GM18519 (cell line): ENCODE data around the gene RPS8.
A peak's percentile ranks its signal among the peaks of the same experiment; 100 is the strongest.
"Not testable (repeated sequence)": the region's sequence is repeated elsewhere in the genome, so short reads cannot be mapped to it uniquely, and the experiment has no call there.

Experiments
- ATAC-seq: cut with Tn5 transposase; IDR thresholded peaks from one replicate; pipeline ENCODE4 v1.9.1; 2021; ENCODE audit warnings: mild to moderate bottlenecking, moderate library complexity; ENCODE audit not compliant: unreplicated experiment, low FRiP score

The RPS8 gene

DNA sequence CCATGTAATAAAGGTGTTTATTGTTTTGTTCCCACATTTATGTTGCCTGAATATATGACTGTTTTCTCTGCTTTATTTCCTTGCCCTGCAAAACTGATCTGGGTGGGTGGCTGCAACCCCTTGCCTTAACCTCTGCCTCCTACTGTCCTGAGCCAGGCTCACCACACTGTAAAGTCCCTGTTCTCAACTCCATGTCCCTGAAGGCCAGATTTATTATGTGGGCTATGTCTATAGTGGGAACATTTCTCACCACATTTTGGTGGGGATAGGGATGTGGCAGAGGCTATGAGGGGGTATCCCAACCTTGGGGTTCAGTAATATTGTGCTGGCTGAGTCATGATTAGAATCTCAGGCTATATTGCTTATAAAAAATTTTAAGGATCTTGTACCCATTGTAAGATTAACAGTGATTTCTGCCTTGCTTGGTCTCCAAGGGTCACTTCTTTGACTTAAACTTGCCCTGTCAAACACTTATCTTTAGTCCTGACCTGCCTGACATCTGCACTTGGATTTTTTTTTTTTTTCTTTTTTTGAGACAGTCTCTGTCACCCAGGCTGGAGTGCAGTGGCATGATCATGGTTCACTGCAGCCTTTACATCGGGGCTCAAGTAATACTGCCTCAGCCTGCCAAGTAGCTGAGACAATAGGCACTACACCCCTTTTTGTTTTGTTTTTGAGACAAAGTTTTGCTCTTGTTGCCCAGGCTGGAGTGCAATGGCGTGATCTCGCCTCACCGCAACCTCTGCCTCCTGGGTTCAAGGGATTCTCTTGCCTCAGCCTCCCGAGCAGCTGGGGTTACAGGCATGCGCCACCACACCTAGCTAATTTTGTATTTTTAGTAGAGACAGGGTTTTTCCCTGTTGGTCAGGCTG is 3.6 kb downstream of the RPS8 start:
- ATAC-seq: no peak

DNA sequence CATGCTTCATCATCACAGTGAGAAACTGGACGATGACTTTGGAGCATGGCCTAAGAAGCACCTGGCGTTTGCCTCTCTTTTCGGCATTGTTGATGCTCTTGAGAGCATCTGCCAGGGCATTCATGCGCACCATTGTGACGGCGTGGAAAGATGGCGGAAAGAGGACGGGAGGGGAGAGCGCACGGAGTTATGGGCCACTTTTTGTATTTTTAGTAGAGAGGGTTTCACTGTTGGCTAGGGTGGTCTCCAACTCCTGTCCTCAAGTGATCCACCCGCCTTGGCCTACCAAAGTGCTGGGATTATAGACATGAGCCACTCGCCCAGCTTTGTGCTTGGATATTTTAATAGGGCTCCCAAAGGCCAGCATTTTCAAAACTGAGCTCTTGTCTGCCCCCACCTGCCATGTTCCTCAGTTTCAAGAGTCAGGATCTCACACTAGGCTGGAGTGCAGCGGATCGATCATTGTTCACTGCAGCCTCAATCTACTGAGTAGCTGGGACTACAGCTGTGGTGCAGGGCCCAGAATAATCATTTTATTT is 5.3 kb downstream of the RPS8 start:
- no peak for ATAC-seq

DNA sequence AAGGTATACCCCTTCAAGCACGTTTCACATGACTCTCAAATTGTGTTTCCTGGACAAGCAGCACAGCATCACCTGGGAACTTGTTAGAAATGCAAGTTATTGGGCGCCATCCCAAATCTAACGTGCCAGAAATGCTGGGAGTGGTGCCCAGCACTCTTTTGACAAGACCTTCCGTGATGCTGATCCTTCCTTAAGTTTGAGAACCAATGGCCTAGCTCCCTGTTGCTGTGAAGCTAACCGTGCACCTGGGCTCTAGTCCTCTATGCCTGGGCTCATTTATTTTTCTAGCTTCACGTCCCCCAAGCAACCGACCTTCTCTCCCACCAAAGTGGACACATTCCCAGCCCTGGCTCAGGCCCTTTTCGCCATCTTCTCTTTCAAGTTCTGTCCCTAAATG is 8.4 kb downstream of the RPS8 start:
- ATAC-seq: no peak

DNA sequence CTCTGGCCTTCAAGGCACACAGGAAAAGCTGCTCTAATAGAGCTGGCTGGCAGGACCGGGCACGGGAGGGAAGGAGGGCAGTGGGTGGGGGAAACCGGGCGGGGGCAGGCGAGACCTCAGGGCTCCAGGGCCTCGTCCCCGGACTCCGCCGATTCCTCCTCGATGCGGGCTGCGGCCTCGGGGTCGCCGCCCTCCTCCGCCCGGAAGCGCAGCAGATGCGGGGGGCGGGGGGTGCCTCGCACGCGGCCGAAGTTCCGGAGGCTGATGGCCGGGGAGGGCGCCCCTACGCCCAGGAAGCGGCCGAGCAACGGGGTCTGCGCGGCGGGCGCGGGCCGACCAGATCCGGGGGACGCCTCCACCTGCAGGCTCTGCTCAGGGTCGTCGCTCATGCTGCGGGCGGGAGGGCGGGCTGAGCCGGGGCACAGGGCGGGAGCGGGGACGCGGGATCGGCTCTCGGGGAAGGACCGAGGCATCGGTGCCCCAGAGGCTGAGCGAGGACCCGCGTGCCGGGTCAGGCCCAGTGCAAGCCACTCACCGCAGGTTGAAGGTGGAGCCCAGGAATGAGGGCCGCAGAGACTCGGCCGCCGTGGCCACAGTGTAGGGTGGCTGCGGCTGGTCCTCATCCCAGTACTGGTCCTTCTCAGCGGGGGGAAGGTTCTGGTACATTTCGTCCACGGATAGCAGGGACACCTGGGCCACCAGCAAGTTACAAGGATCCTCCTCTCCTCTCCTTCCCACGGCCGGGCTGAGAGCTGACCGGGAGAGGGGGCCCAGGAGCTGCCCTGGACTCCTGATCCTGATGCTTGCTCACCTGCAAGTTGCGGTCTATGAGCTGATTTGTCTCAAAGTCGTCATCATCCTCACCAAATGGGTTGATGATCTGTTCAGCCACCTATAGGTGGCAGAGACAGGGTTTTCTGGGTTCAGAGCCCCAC is 9.0 kb downstream of the RPS8 start:
- no peak for ATAC-seq

DNA sequence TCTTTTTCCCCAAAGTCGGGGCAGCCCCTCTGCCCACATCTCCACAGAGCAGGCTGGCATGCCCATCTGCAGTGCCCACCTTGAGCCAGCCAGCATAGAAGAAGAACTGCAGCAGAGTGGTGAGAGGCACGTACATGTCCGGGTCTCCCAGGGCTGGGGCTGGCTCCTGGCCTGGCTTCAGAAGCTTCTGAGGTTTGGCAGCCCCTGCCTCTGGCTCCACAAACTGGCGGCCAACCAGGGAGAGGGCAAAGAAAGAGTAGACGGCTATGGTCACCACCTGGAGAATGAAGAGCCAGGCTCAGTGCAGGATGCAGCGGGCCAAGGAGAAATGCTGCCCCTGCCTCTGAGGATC is 9.7 kb downstream of the RPS8 start:
- ATAC-seq: no peak

DNA sequence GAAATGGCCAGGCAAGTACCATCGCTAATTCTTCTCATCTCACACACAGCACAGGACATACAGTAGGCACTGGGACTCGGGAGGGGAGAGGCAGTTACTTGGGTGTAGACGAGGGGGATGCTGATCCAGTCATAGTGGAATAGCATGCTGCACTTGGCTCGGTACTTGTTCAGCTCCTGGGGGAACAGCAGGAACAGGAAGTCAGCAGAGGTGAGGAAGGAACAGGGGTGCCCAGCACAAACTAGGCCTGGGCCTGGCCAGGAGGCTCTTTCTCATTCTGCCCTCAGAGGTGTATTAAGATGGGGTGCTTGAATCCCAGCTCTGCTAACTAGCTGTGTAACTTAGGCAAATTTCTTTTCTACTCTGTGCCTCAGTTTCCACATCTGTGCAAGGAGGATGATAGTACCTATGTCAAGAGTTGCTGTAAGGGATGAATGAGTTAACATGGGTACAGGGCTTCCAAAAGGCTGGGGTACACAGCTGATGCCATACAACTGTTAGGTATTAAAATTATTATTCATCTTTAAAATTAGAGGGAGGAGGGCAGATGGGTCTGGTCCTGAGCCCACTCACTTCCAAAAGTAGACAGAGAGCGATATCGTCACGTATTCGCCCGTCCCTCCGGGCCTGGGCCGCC is 10.3 kb downstream of the RPS8 start:
- no peak for ATAC-seq

DNA sequence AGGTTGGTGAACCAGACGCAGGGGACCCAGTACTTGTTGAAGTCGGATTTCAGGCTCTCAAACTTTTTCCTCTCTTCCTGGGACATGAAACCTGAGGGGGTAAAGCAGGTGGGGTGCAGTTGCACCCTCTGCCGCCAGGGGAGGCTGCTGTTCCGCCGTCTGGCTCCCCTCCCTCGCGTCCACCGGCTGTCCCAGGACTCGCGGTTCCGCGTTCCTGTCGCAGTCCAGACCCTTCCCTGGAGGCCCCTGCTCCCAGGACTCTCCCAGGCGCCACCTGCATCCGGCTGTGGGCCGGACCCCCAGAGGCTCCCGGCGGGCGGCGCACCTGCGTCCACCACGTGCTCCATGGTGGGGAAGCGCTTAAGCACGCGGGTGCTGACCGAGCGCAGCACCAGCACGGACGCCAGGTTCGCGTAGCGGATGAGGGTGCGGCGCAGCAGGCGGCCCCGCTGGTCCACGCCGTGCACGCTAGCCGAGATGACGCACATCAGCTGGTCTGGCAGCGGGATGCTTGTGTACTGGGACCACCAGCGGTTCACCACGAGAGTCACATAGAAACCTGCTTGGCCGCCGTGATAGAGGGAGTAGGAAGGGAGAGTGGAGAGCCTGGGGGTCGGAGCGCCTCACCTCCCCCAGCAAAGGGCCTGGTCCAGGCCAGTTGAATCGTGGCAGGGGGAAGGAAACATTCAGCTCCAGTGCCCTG is 10.9 kb downstream of the RPS8 start:
- ATAC-seq: no peak

DNA sequence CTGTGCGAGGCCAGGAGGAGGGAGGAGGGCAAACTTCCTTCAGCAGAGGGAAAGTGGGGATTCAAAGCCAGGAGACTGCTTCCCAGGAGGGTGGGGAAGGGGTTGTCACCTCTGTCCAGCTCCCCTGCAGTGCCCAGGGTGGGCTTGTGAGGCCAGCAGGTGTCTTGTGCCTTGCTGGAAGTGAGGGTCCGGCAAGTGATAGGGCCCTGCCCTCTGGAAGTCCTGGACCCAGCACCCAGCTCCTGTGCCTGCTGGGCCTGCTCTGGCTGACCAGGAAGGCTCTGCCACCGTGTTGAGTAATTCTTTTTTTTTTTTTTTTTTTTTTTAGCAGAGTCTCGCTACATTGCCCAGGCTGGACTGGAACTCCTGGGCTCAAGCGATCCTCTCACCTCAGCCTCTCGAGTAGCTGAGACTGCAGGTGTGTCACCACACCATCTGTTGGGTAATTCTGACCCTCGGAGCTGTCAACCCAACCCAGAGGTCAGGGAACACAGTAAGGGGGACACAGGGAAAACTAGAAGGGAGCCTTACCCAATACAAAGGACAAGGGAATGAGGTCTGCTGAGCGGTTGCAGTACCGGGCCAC is 11.6 kb downstream of the RPS8 start:
- no peak for ATAC-seq

DNA sequence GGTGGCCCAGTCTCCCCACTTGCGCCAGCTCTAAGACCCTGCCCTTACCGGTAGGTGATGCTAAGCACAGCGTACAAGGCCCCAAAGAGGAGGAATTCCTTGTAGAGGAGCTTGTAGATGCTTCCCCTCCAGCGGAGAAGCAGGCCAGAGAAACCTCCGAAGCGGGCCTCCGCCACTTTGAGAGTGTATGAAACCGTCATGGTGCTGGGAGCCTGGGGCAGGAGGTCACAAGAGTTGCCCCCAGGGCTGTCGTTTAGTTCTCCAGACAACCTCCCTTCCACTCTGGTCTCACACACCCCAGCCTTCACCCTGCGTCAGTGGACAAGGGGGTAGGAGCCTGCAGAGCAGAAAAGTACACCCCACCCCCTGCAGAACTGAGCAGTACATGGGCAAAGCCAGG is 12.2 kb downstream of the RPS8 start:
- no peak for ATAC-seq

DNA sequence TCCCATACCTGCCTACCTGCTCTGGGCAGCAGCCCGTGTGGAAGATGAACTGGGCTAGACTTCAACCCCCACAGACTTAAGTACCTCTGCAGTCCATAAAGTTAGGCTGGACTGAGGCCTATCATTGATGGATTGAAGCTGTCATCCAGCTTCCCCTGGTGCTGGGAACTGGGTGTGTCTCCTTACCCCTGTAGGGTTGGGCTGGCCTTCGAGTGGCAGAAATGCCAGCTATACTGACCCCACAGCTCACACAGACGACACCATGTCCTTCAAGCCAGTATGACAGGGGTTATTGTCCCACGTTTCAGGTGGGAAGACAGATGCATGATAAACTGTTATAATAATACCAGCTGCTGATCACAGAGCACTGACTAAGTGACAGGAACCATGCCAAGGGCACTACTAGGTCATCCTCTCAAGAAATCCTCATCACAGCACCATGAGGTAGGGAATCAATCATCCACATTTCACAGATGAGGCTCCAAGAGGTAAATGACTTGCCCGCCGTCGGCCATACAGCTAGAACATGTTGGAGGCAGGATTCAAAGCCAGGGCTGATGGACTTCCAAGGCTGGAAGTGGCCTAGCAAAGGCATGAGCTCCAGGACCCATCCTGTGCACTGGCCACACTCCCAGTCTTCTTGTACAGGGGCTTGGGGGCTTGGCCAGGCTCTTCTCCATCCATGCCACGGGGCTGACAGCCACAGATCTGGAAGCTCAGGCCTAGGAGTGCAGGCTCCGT is 12.9 kb downstream of the RPS8 start, which contains the start of gene BEST4:
Gene BEST4, minus strand, starts transcription at position 51 of the 741 bp plus-strand sequence. CDS start 465 bp downstream, outside the sequence.
- ATAC-seq: no peak

DNA sequence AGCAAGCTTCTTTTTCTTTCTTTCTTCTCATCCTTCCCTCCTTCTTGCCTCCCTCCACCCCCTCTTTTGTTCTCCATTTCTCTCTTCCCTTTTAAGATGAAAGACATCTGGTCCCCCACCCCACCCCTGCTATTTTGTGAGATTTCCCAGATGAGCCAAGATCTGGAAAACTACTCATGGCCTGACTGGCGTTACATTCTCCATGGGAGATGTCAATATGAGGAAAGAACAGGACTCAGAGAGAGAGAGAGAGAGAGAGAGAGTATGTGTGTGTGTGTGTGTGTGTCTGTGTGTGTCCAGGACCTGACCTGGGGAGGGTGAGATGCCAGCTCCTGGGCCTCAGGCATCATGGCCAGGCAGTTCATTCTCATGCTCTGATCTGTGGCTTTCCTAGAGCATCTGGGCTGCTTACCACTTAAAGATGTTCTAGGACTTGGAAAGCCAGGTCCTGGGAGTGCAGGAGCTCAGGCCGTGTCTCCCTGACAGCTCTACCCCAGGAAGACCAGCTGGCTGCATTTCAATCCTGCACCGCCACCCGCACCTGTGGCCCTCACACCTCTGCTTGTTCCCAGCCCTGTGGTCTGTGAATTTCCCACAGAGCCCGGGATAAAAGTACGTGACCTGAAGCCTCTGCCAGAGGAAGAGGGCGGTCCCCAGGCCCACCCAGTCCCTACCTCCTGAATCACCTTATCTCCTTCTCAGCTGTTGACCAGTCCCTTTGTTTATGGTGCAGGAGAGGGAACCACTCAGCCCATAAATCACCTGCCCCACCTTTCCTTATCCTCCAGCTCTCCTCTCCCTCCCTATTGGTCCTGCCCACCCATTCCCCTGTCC is 15.8 kb downstream of the RPS8 start:
- no peak for ATAC-seq

DNA sequence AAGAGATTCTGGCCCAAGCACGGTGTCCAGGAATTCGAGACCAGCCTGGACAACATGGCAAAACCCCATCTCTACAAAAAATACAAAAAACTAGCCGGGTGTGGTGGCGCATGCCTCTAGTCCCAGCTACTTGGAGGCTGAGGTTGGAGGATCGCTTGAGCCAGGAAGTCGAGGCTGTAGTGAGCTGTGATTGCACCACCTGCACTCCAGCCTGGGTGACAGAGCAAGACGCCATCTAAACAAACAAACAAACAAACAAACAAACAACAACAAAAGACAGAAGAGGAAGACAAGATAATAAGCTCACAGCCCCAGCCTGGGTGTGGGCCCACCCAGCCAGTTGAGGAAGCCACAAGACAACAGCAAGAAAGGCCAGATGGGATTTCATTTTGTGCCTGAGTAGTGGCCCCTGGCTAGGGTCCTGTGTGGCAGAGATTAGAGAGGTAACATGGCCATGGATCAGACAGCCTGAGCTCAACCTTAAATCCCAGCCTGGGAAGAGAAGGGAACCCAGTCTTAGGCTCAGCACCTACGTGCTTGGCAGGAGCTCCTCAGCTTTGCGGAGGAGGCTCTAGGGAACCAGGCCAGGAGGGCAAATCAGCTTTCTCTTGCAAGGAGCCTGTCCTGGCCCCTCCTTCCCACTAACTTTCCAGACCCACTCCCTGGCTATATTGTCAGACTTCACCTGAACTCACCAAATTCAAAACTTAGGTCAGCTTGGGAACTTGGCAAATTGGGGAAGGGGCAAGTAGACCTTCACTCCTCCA is 17.6 kb downstream of the RPS8 start:
- no peak for ATAC-seq

DNA sequence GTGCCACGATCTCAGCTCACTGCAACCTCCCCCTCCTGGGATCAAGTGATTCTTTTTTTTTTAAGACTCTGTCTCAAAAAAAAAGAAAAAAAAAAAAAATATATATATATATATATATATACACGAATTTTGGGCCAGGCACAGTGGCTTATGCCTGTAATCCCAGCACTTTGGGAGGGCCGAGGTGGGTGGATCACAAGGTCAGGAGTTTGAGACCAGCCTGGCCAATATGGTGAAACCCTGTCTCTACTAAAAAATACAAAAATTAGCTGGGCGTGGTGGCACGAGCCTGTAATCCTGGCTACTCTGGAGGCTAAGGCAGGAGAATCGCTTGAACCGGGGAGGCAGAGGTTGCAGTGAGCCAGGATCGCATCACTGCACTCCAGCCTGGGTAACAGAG is 22.5 kb downstream of the RPS8 start:
- not testable (repeated sequence) for ATAC-seq

DNA sequence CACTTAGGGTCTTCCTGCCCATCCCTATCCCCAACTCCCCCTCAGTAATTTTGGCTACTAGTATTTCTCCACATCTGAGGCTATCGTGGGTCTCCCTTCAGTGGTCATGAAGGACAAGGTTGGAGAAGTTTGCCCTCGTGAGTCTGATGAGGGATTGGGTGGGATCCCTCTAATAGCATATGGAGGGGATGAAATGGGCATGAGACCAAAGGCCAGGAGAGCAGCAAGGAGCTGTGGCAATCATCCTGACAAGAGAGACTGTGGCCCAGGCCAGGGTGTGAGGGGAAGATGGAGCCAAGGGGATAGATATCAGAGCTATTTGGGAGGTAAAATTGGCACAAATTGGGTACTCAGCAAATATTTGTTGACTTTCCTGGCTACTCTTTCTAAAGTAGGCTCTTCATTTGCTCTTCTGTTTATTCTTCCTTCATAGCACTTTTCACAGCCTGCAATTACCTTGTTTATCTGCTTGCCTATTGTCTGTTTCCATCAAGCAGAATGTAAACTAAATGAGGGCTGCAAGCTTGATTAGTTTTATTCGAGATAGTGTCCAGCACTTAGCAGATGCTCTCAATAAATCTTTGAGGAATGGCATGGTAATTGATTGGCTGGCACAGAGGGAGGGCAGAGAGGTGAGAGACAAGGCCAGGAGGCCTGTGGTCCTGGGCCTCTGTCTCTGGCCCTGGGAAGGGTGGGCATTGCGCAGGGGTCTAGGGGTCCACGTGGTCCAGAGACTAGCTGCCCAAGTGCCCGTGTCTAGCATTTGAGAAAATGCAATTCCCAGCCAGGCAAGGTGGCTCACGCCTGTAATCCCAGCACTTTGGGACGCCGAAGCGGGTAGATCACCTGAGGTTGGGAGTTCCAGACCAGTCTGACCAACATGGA is 23.4 kb downstream of the RPS8 start:
- no peak for ATAC-seq

DNA sequence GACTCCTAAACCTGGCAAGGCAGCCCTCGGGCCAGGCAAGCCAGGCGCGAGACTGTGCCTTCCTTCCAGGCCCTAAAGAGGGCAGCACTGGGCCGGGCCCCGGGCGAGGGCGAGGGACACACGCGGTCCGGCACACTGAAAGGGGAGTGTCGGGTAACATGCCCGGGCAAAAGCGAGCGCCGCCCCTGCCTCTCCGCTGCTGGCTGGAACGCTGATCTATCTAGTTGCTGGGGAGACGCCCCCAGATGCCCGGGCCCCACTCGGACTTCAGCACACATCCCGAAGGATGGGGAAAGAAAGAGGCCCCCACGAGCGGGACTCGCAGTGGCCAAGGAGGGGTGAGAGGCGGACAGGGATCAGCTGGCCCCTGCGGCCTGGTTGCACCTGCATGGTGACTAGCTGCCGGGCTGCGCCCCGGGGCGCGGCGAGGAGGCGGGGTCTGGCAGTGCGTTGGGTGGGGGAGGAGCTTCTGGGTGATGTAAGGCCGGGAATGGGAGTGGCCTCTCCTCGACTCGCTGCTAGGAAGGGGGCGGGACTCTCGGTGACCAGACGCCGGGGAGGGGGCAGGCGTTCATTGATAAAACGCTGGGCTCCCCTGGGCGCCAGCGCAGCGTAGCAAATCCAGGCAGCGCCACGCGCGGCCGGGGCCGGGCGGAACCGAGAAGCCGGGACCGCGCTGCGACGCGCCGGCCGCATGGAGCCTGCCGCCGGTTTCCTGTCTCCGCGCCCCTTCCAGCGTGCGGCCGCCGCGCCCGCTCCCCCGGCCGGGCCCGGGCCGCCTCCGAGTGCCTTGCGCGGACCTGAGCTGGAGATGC is 24.6 kb downstream of the RPS8 start, which contains the start of gene PLK3:
Gene PLK3, plus strand, starts transcription at position 608 of the 815 bp plus-strand sequence. Its CDS starts 87 bp downstream, at position 695.
- peak; percentile 61 for ATAC-seq
